Testis (tissue), 2 donors: ENCODE measurements around the gene SLC25A34.

Experiments
- CTCF ChIP-seq, 3 experiments: fragments of 450-650 bp in 2 of 3; fragments of 200-600 bp in 1 of 3; sonication (generic) in 1 of 3; IDR thresholded peaks; one replicate each; pipeline ENCODE4 v1.5.1; 2016 to 2019; ENCODE audit warnings: antibody characterized with exemption in 3 of 3, mild to moderate bottlenecking in 2 of 3, moderate library complexity in 1 of 3
- POLR2A ChIP-seq: fragments of 450-650 bp; IDR thresholded peaks from one replicate; pipeline ENCODE4 v1.6.1; 2017; ENCODE audit warnings: antibody characterized with exemption, mild to moderate bottlenecking, moderate library complexity

- TF ChIP-seq CTCF (IDR thresholded peaks at IDR 0.05) (no peak), POLR2A (no peak)
Measured at GRCh38 chr1:15786581-15786980, 50.5 kb downstream of the SLC25A34 start.
